ENCODE results near the gene ITGA4. TPM values are rescaled to one million over a fixed set of nuclear protein-coding genes. Genes with fewer than 3 reads are reported as not detected.

ITGA4 gene
- total RNA-seq, 1 experiment from 2014 or later: not detected

- Histone ChIP-seq H3K27me3 (replicated peaks; ENCODE audit: control insufficient read depth, insufficient read depth, low read length) (no peaks in the 10 kb centered on the region), H3K9me3 (no peaks in the 10 kb centered on the region), H3K4me3 (ENCODE audit: low read depth, low read length) (no peak overlapping the region), H3K4me1 (no peaks in the 10 kb centered on the region), H3K36me3 (ENCODE audit: control insufficient read depth, insufficient read depth, low read length) (no peaks in the 10 kb centered on the region)
- Mint-ChIP-seq H3K4me3 (ENCODE audit: unreplicated experiment) (no peak overlapping the region), H3K27me3 (ENCODE audit: insufficient read depth, unreplicated experiment) (peaks cover 3% of the 10 kb centered on the region), H3K4me1 (ENCODE audit: low read depth, unreplicated experiment) (no peaks in the 10 kb centered on the region), H3K9me3 (ENCODE audit: unreplicated experiment) (no peaks in the 10 kb centered on the region), H3K36me3 (ENCODE audit: insufficient read depth, unreplicated experiment) (no peaks in the 10 kb centered on the region), H3K27ac (ENCODE audit: unreplicated experiment) (no peak overlapping the region)
- DNase-seq: no peak
- BruUV-seq (replicated peaks): no TSS peak
- CTCF ChIA-PET: no interaction called here
- POLR2A ChIA-PET: no interaction called here
- intact Hi-C loops (cut with micrococcal nuclease; ENCODE audit: unreplicated experiment): no loop called here
- no peak for TF ChIP-seq CTCF (IDR thresholded peaks at IDR 0.05; ENCODE audit: insufficient read depth in 1 of 2, low read depth in 1 of 2, low read length in 1 of 2, severe bottlenecking in 1 of 2, unreplicated experiment in 1 of 2)
Measured at GRCh38 chr2:181500201-181500600, 43.0 kb downstream of the ITGA4 start.

- Mint-ChIP-seq H3K27ac (ENCODE audit: unreplicated experiment) (no peak overlapping the region), H3K36me3 (ENCODE audit: insufficient read depth, unreplicated experiment) (no peaks in the 10 kb centered on the region), H3K4me1 (ENCODE audit: low read depth, unreplicated experiment) (no peaks in the 10 kb centered on the region), H3K9me3 (ENCODE audit: unreplicated experiment) (no peaks in the 10 kb centered on the region), H3K27me3 (ENCODE audit: insufficient read depth, unreplicated experiment) (peaks cover 7% of the 10 kb centered on the region), H3K4me3 (ENCODE audit: unreplicated experiment) (no peak overlapping the region)
- no peak for DNase-seq
- TF ChIP-seq CTCF (IDR thresholded peaks at IDR 0.05; ENCODE audit: insufficient read depth in 1 of 2, low read depth in 1 of 2, low read length in 1 of 2, severe bottlenecking in 1 of 2, unreplicated experiment in 1 of 2): no peak
- Histone ChIP-seq H3K27me3 (replicated peaks; ENCODE audit: control insufficient read depth, insufficient read depth, low read length) (no peaks in the 10 kb centered on the region; the same call in 1 of the 2 replicates), H3K4me3 (ENCODE audit: low read depth, low read length) (no peak overlapping the region), H3K36me3 (ENCODE audit: control insufficient read depth, insufficient read depth, low read length) (no peaks in the 10 kb centered on the region), H3K9me3 (no peaks in the 10 kb centered on the region), H3K4me1 (no peaks in the 10 kb centered on the region)
- intact Hi-C loops (cut with micrococcal nuclease; ENCODE audit: unreplicated experiment): no loop called here
- ChIA-PET POLR2A (no interaction called here), CTCF (no interaction called here)
- no TSS peak for BruUV-seq (replicated peaks)
Measured at GRCh38 chr2:181515719-181516118, 58.5 kb downstream of the ITGA4 start.

- POLR2A ChIA-PET: no interaction called here
- no peaks in the 10 kb centered on the region for H3K9me3 ChIP-seq
- no peaks in the 10 kb centered on the region for H3K36me3 ChIP-seq (ENCODE audit: control insufficient read depth, insufficient read depth, low read length)
- Mint-ChIP-seq H3K27ac (ENCODE audit: unreplicated experiment) (no peak overlapping the region), H3K9me3 (ENCODE audit: unreplicated experiment) (no peaks in the 10 kb centered on the region), H3K4me1 (ENCODE audit: low read depth, unreplicated experiment) (no peaks in the 10 kb centered on the region), H3K27me3 (ENCODE audit: insufficient read depth, unreplicated experiment) (peaks cover 3% of the 10 kb centered on the region), H3K4me3 (ENCODE audit: unreplicated experiment) (no peak overlapping the region), H3K36me3 (ENCODE audit: insufficient read depth, unreplicated experiment) (no peaks in the 10 kb centered on the region)
- intact Hi-C loops (cut with micrococcal nuclease; ENCODE audit: unreplicated experiment): no loop called here
- no peaks in the 10 kb centered on the region for H3K4me1 ChIP-seq
- CTCF ChIA-PET: no interaction called here
- no TSS peak for BruUV-seq (replicated peaks)
- H3K27me3 ChIP-seq (replicated peaks; ENCODE audit: control insufficient read depth, insufficient read depth, low read length): no peaks in the 10 kb centered on the region; the same call in 1 of the 2 replicates
- no peak overlapping the region for H3K4me3 ChIP-seq (ENCODE audit: low read depth, low read length)
- no peak for DNase-seq
- no peak for TF ChIP-seq CTCF (IDR thresholded peaks at IDR 0.05; ENCODE audit: insufficient read depth in 1 of 2, low read depth in 1 of 2, low read length in 1 of 2, severe bottlenecking in 1 of 2, unreplicated experiment in 1 of 2)
Measured at GRCh38 chr2:181516992-181517391, 59.8 kb downstream of the ITGA4 start.

Data from Caco-2 (cell line).